Urinary bladder (tissue), 4 donors: ENCODE measurements around the gene COL9A3. TPM values are rescaled to one million over a fixed set of nuclear protein-coding genes. Genes with fewer than 3 reads are reported as not detected.

Experiments
- DNase-seq: peaks from one replicate; pipeline ENCODE4 v3.0.0-alpha.2; 2015; ENCODE audit errors: extremely low spot score
- H3K27ac ChIP-seq: one replicate; pipeline ENCODE4 v1.5.1; 2013; ENCODE audit warnings: low read depth, mild to moderate bottlenecking, moderate library complexity
- H3K36me3 ChIP-seq: one replicate; pipeline ENCODE4 v1.6.1; 2013; ENCODE audit warnings: mild to moderate bottlenecking, moderate library complexity; ENCODE audit not compliant: insufficient read depth
- H3K4me1 ChIP-seq: one replicate; pipeline ENCODE4 v1.6.1; 2013; ENCODE audit warnings: mild to moderate bottlenecking, moderate library complexity; ENCODE audit not compliant: insufficient read depth
- H3K4me3 ChIP-seq: one replicate; pipeline ENCODE4 v1.5.1; 2013; ENCODE audit warnings: low read depth, low read length
- WGBS: extraction: QIAGEN DNeasy Blood & Tissue Kit; methylation state at CpG from one replicate; pipeline ENCODE4 v1.1.7; 2013; 5-methylcytosine and 5-hydroxymethylcytosine counted together
- polyA plus RNA-seq: library from polyadenylated mRNA; stranded (reverse); fragments of 200-250 nt; gene quantifications from one replicate; pipeline ENCODE4 v1.2.3, GENCODE V29; 2013
- small RNA-seq: library from RNA; depleted of rRNA; stranded (forward); fragments of <200 nt; gene quantifications from one replicate; pipeline ENCODE3, GENCODE V24; 2014
- total RNA-seq: library from RNA; depleted of rRNA; stranded (reverse); fragments of >200 nt; gene quantifications from one replicate; pipeline ENCODE4 v1.2.3, GENCODE V29; 2014
- donor health status: healthy with polysubstance abuse.
- donor health status: healthy.

Gene COL9A3
- total and polyA plus RNA-seq, 2 donors: 9.8 to 101 TPM

GRCh38 chr20:62885046-62885895 is 68.4 kb downstream of the COL9A3 start:
- no peak for DNase-seq
- H3K36me3 ChIP-seq: peaks cover 7% of the 10 kb centered on the region
- no peak overlapping the region for H3K4me3 ChIP-seq
- WGBS: 80% methylated on average over 20 of the region's 20 CpGs
- no peaks in the 10 kb centered on the region for H3K4me1 ChIP-seq
- no peak overlapping the region for H3K27ac ChIP-seq

GRCh38 chr20:62885896-62886708 is 69.3 kb downstream of the COL9A3 start:
- 84% methylated on average over 23 of the region's 23 CpGs for WGBS
- DNase-seq: no peak
- peaks cover 4% of the 10 kb centered on the region for H3K36me3 ChIP-seq
- H3K27ac ChIP-seq: no peak overlapping the region
- H3K4me3 ChIP-seq: no peak overlapping the region
- no peaks in the 10 kb centered on the region for H3K4me1 ChIP-seq

DNA sequence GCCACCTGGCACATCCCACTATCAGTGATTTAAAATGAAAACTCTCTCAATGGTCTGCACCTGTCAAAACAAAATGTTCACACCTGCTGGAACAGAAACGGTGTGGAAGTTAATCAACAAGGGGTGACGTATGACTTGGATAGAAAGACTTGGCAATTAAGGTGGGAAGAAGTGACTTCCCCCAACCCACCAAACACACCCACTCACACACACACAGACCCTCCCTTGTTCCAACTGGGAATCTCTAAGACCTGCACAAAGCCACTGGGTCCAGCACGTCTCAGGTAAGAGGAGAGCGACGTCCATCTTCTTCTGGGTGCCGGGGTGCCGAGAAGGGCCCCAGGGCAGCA is 69.8 kb downstream of the COL9A3 start:
- Histone ChIP-seq H3K27ac (no peak overlapping the region), H3K4me3 (no peak overlapping the region), H3K36me3 (peaks cover 3% of the 10 kb centered on the region), H3K4me1 (no peaks in the 10 kb centered on the region)
- DNase-seq: no peak
- 85% methylated on average over 7 of the region's 7 CpGs for WGBS

GRCh38 chr20:62887152-62887859 is 70.5 kb downstream of the COL9A3 start:
- no peak overlapping the region for H3K4me3 ChIP-seq
- no peaks in the 10 kb centered on the region for H3K4me1 ChIP-seq
- H3K36me3 ChIP-seq: peaks cover 3% of the 10 kb centered on the region
- H3K27ac ChIP-seq: no peak overlapping the region
- no peak for DNase-seq
- WGBS: 46% methylated on average over 13 of the region's 13 CpGs

GRCh38 chr20:62887860-62888239 is 71.0 kb downstream of the COL9A3 start:
- DNase-seq: no peak
- Histone ChIP-seq H3K27ac (no peak overlapping the region), H3K36me3 (peaks cover 3% of the 10 kb centered on the region), H3K4me3 (no peak overlapping the region), H3K4me1 (no peaks in the 10 kb centered on the region)
- 84% methylated on average over 7 of the region's 7 CpGs for WGBS

DNA sequence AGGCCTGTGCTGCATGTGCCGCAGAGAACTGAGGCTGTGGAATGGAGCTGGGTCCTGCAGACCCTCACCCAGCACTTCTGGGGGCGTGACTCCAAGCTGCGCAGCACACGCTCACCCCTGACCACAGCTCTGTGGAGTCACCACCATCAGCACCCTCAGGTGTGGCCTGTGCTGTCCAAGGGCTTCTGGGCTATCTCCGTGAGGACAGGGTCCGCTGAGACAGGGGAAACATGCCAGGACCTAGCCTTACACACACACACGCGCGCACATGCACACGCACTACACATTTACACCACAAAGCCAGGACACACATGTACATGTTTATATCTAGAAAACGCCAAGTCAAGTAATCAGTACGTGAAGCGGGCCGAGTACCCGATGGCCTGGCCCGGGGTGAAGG is 71.6 kb downstream of the COL9A3 start:
- H3K4me3 ChIP-seq: no peak overlapping the region
- 95% methylated on average over 16 of the region's 16 CpGs for WGBS
- H3K36me3 ChIP-seq: peaks cover 3% of the 10 kb centered on the region
- DNase-seq: no peak
- H3K4me1 ChIP-seq: no peaks in the 10 kb centered on the region
- H3K27ac ChIP-seq: no peak overlapping the region

GRCh38 chr20:62888910-62889309 is 72.1 kb downstream of the COL9A3 start:
- no peak overlapping the region for H3K27ac ChIP-seq
- WGBS: 95% methylated on average over 17 of the region's 17 CpGs
- no peak overlapping the region for H3K4me3 ChIP-seq
- no peaks in the 10 kb centered on the region for H3K4me1 ChIP-seq
- no peak for DNase-seq
- peaks cover 5% of the 10 kb centered on the region for H3K36me3 ChIP-seq

DNA sequence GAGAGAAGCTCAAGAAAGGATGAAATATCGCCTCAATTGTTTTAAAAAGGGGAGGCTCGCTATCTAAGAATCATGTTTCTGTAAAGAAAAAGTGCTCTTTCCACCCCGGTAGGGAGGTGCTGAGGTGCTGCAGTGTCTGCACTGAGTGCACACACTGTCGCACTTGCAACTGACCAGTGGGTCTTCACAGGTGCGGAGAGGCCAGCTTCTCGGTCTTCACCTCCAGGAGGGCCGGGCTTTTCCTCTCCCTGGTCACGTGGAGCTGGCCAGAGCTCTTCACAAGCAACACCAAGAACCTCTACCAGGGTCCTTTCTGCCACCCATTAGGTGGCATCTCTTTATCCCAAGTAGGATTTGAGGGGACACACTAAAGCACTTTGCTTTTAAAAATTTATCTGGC is 72.6 kb downstream of the COL9A3 start:
- Histone ChIP-seq H3K36me3 (peaks cover 5% of the 10 kb centered on the region), H3K27ac (no peak overlapping the region), H3K4me1 (no peaks in the 10 kb centered on the region), H3K4me3 (no peak overlapping the region)
- no peak for DNase-seq
- 90% methylated on average over 8 of the region's 8 CpGs for WGBS

GRCh38 chr20:62889871-62890270 is 73.0 kb downstream of the COL9A3 start:
- Histone ChIP-seq H3K27ac (no peak overlapping the region), H3K4me3 (no peak overlapping the region), H3K36me3 (peaks cover 5% of the 10 kb centered on the region), H3K4me1 (no peaks in the 10 kb centered on the region)
- no peak for DNase-seq
- 90% methylated on average over 9 of the region's 9 CpGs for WGBS

GRCh38 chr20:62890444-62890843 is 73.6 kb downstream of the COL9A3 start:
- DNase-seq: no peak
- no peak overlapping the region for H3K27ac ChIP-seq
- no peaks in the 10 kb centered on the region for H3K4me1 ChIP-seq
- H3K4me3 ChIP-seq: no peak overlapping the region
- H3K36me3 ChIP-seq: peaks cover 5% of the 10 kb centered on the region
- WGBS: 90% methylated on average over 7 of the region's 7 CpGs

Small RNA genes lying within 50 kb of the gene (small RNA-seq; reads per million reads assigned to genes)
- not detected for gene DPH3P1

Other genes starting within 250 kb of the COL9A3 start
- gene SLCO4A1, start 174.5 kb upstream of the COL9A3 start, total RNA-seq: 1.4 TPM
- 24.8 TPM for gene SLCO4A1, start 174.5 kb upstream of the COL9A3 start, polyA plus RNA-seq
- 0.05 TPM for gene NTSR1, start 108.2 kb upstream of the COL9A3 start, total RNA-seq
- gene NTSR1, start 108.2 kb upstream of the COL9A3 start, polyA plus RNA-seq: 0.34 TPM
- 9.5 TPM for gene MRGBP, start 20.6 kb upstream of the COL9A3 start, total RNA-seq
- 10.6 TPM for gene MRGBP, start 20.6 kb upstream of the COL9A3 start, polyA plus RNA-seq
- gene OGFR, start 12.2 kb upstream of the COL9A3 start, total RNA-seq: 18.7 TPM
- 47.2 TPM for gene OGFR, start 12.2 kb upstream of the COL9A3 start, polyA plus RNA-seq
- 21.0 TPM for gene TCFL5, start 44.8 kb downstream of the COL9A3 start, total RNA-seq
- 10.7 TPM for gene TCFL5, start 44.8 kb downstream of the COL9A3 start, polyA plus RNA-seq
- gene DIDO1, start 109.5 kb downstream of the COL9A3 start, total RNA-seq: 50.1 TPM
- gene DIDO1, start 109.5 kb downstream of the COL9A3 start, polyA plus RNA-seq: 44.1 TPM
- gene GID8, start 121.1 kb downstream of the COL9A3 start, total RNA-seq: 32.0 TPM
- 21.4 TPM for gene GID8, start 121.1 kb downstream of the COL9A3 start, polyA plus RNA-seq
- 8.9 TPM for gene SLC17A9, start 135.7 kb downstream of the COL9A3 start, total RNA-seq
- gene SLC17A9, start 135.7 kb downstream of the COL9A3 start, polyA plus RNA-seq: 3.2 TPM
- 0.26 TPM for gene BHLHE23, start 189.9 kb downstream of the COL9A3 start, total RNA-seq
- not detected for gene BHLHE23, start 189.9 kb downstream of the COL9A3 start, polyA plus RNA-seq